HUES6 (cell line): ENCODE data around the gene SPON1.
"Not testable (repeated sequence)": the region's sequence is repeated elsewhere in the genome, so short reads cannot be mapped to it uniquely, and the experiment has no call there.

Experiments used
- H3K27ac ChIP-seq: 2 replicates; pipeline ENCODE4 v1.7.0; 2013; ENCODE audit warnings: low read depth, mild to moderate bottlenecking, low read length, inconsistent platforms
- H3K27me3 ChIP-seq: 2 replicates; pipeline ENCODE4 v1.6.1; 2013; ENCODE audit warnings: low read length; ENCODE audit not compliant: control insufficient read depth, insufficient read depth
- H3K36me3 ChIP-seq: 2 replicates; pipeline ENCODE4 v1.6.1; 2013; ENCODE audit warnings: low read length; ENCODE audit not compliant: control insufficient read depth, insufficient read depth
- H3K4me1 ChIP-seq: 2 replicates; pipeline ENCODE4 v1.6.1; 2013; ENCODE audit warnings: low read length; ENCODE audit not compliant: control insufficient read depth, insufficient read depth
- H3K4me3 ChIP-seq: 2 replicates; pipeline ENCODE4 v1.5.1; 2013; ENCODE audit warnings: low read depth, low read length
- H3K9ac ChIP-seq: one replicate; pipeline ENCODE4 v1.6.1; 2013; ENCODE audit warnings: mild to moderate bottlenecking, low read length
- H3K9me3 ChIP-seq: 2 replicates; pipeline ENCODE4 v1.6.1; 2013; ENCODE audit warnings: low read depth, low read length; ENCODE audit not compliant: control insufficient read depth, insufficient read depth

SPON1 gene

GRCh38 chr11:13962562-13963168 lies at the start of gene SPON1:
Gene SPON1 (plus strand): TSS chr11:13962723. CDS start chr11:13962905, 182 bp downstream.
- Histone ChIP-seq H3K9me3 (no peaks in the 10 kb centered on the region), H3K36me3 (no peaks in the 10 kb centered on the region), H3K4me1 (peaks cover 34% of the 10 kb centered on the region), H3K9ac (peak within 1 kb of the TSS; percentile 64), H3K4me3 (peak within 1 kb of the TSS; percentile 50), H3K27ac (no peak within 1 kb of the TSS), H3K27me3 (peaks cover 80% of the 10 kb centered on the region)

GRCh38 chr11:13917264-13917663 lies 45.3 kb upstream of the SPON1 start:
- H3K27me3 ChIP-seq, result no peaks in the 10 kb centered on the region
- no peak overlapping the region for H3K9ac ChIP-seq
- no peak overlapping the region for H3K27ac ChIP-seq
- no peaks in the 10 kb centered on the region for H3K9me3 ChIP-seq
- H3K4me1 ChIP-seq, result peaks cover 8% of the 10 kb centered on the region
- H3K4me3 ChIP-seq, result no peak overlapping the region
- no peaks in the 10 kb centered on the region for H3K36me3 ChIP-seq

GRCh38 chr11:13917904-13918303 lies 44.6 kb upstream of the SPON1 start:
- peaks cover 11% of the 10 kb centered on the region for H3K4me1 ChIP-seq
- no peaks in the 10 kb centered on the region for H3K9me3 ChIP-seq
- no peak overlapping the region for H3K4me3 ChIP-seq
- H3K9ac ChIP-seq, result no peak overlapping the region
- H3K36me3 ChIP-seq, result no peaks in the 10 kb centered on the region
- H3K27ac ChIP-seq, result no peak overlapping the region
- H3K27me3 ChIP-seq, result no peaks in the 10 kb centered on the region

- Histone ChIP-seq H3K4me1 (peaks cover 34% of the 10 kb centered on the region), H3K27me3 (no peaks in the 10 kb centered on the region), H3K9me3 (no peaks in the 10 kb centered on the region), H3K4me3 (no peak overlapping the region), H3K36me3 (no peaks in the 10 kb centered on the region), H3K9ac (no peak overlapping the region), H3K27ac (no peak overlapping the region)
Observed at GRCh38 chr11:13920756-13921155, 41.8 kb upstream of the SPON1 start.

- Histone ChIP-seq H3K27ac (no peak overlapping the region), H3K27me3 (no peaks in the 10 kb centered on the region), H3K4me3 (no peak overlapping the region), H3K36me3 (no peaks in the 10 kb centered on the region), H3K4me1 (peaks cover 34% of the 10 kb centered on the region), H3K9me3 (no peaks in the 10 kb centered on the region), H3K9ac (no peak overlapping the region)
Observed at GRCh38 chr11:13921545-13921944, 41.0 kb upstream of the SPON1 start.

GRCh38 chr11:13923182-13923581 lies 39.3 kb upstream of the SPON1 start:
- no peaks in the 10 kb centered on the region for H3K27me3 ChIP-seq
- peaks cover 3% of the 10 kb centered on the region; the same call in 1 of the 2 replicates for H3K9me3 ChIP-seq
- H3K9ac ChIP-seq, result no peak overlapping the region
- no peak overlapping the region for H3K4me3 ChIP-seq
- H3K4me1 ChIP-seq, result peaks cover 26% of the 10 kb centered on the region
- no peaks in the 10 kb centered on the region for H3K36me3 ChIP-seq
- H3K27ac ChIP-seq, result no peak overlapping the region

- Histone ChIP-seq H3K27ac (no peak overlapping the region), H3K27me3 (no peaks in the 10 kb centered on the region), H3K4me3 (no peak overlapping the region), H3K4me1 (peaks cover 26% of the 10 kb centered on the region), H3K9me3 (peaks cover 3% of the 10 kb centered on the region; the same call in 1 of the 2 replicates), H3K9ac (no peak overlapping the region), H3K36me3 (no peaks in the 10 kb centered on the region)
Observed at GRCh38 chr11:13923716-13924650, 38.5 kb upstream of the SPON1 start.

GRCh38 chr11:13924801-13925327 lies 37.7 kb upstream of the SPON1 start:
- no peak overlapping the region for H3K4me3 ChIP-seq
- no peaks in the 10 kb centered on the region for H3K36me3 ChIP-seq
- H3K27me3 ChIP-seq, result no peaks in the 10 kb centered on the region
- no peak overlapping the region for H3K9ac ChIP-seq
- peaks cover 34% of the 10 kb centered on the region for H3K4me1 ChIP-seq
- peaks cover 3% of the 10 kb centered on the region; the same call in 1 of the 2 replicates for H3K9me3 ChIP-seq
- no peak overlapping the region for H3K27ac ChIP-seq

- H3K9ac ChIP-seq, H3K36me3 ChIP-seq, H3K27ac ChIP-seq, H3K9me3 ChIP-seq, H3K27me3 ChIP-seq, H3K4me3 ChIP-seq: not testable (repeated sequence)
- peaks cover 34% of the 10 kb centered on the region for H3K4me1 ChIP-seq
Observed at GRCh38 chr11:13926366-13926765, 36.2 kb upstream of the SPON1 start.

GRCh38 chr11:13926981-13927380 lies 35.5 kb upstream of the SPON1 start:
- Histone ChIP-seq H3K4me1 (peaks cover 34% of the 10 kb centered on the region), H3K9me3 (peaks cover 3% of the 10 kb centered on the region; the same call in 1 of the 2 replicates), H3K36me3 (no peaks in the 10 kb centered on the region), H3K9ac (no peak overlapping the region), H3K27ac (no peak overlapping the region), H3K27me3 (no peaks in the 10 kb centered on the region), H3K4me3 (no peak overlapping the region)

GRCh38 chr11:13927481-13927880 lies 35.0 kb upstream of the SPON1 start:
- Histone ChIP-seq H3K4me1 (peaks cover 34% of the 10 kb centered on the region), H3K36me3 (no peaks in the 10 kb centered on the region), H3K9ac (no peak overlapping the region), H3K27ac (no peak overlapping the region), H3K27me3 (no peaks in the 10 kb centered on the region), H3K9me3 (peaks cover 3% of the 10 kb centered on the region; the same call in 1 of the 2 replicates), H3K4me3 (no peak overlapping the region)
